ENCODE results near the gene NRCAM. TPM values are rescaled to one million over a fixed set of nuclear protein-coding genes. Genes with fewer than 3 reads are reported as not detected.

The NRCAM gene
- total RNA-seq, 2 donors from 2014 or later, result 17.9 to 28.2 TPM

GRCh38 chr7:108329514-108329913 is 126.7 kb downstream of the NRCAM start:
- Histone ChIP-seq H3K27me3 (ENCODE audit: control insufficient read depth, insufficient read depth, low read length, poor library complexity, severe bottlenecking) (no peaks in the 10 kb centered on the region), H3K9ac (ENCODE audit: extremely low read depth, low read length, poor library complexity, severe bottlenecking) (no peak overlapping the region), H3K9me3 (ENCODE audit: control insufficient read depth, low read length) (no peaks in the 10 kb centered on the region), H3K4me1 (ENCODE audit: control insufficient read depth, insufficient read depth, low read length) (peaks cover 24% of the 10 kb centered on the region), H3K4me3 (ENCODE audit: low read length) (no peak overlapping the region), H3K27ac (ENCODE audit: low read depth, low read length) (no peak overlapping the region), H3K36me3 (ENCODE audit: control insufficient read depth, insufficient read depth, low read length) (no peaks in the 10 kb centered on the region)
- no peak for DNase-seq
- 65 to 67% methylated on average over 1 to 2 of the region's 2 CpGs for WGBS, 2 experiments (ENCODE audit: insufficient coverage in 1 of 2, insufficient read length in 1 of 2)
- no peaks in the 10 kb centered on the region for H3K36me3 Mint-ChIP-seq (ENCODE audit: low read depth)
- H3K27ac Mint-ChIP-seq, result no peak overlapping the region
- no peaks in the 10 kb centered on the region for H3K27me3 Mint-ChIP-seq (ENCODE audit: insufficient read depth)
- TF ChIP-seq CTCF (conservative IDR thresholded peaks at IDR 0.05), result no peak
- H3K9me3 Mint-ChIP-seq, result no peaks in the 10 kb centered on the region
- peaks cover 50% of the 10 kb centered on the region for H3K4me1 Mint-ChIP-seq
- no peak overlapping the region for H3K4me3 Mint-ChIP-seq

DNA sequence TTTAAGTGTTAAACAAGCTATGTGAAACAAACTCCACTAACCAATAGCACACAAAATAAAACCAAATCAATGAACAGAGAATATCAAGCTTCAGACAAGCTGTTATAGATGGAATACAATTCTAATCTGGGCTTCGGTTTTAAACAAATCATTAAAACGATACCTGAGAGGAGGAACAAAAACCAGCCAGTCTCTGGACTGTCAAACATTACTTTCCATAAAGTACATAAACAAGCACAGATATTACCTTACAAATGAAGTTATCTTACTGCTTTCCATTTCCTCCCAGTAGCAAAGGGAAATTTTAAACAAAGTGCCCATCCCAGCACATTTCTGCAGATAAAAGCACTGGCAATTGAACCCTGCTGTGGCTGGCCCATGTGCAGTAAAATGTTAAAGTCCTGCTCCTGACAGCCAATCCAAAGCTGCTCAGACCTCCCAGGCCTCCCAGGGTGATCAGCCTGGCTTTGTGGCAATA is 128.0 kb downstream of the NRCAM start:
- Mint-ChIP-seq H3K36me3 (ENCODE audit: low read depth) (no peaks in the 10 kb centered on the region), H3K4me3 (no peak overlapping the region), H3K27ac (no peak overlapping the region), H3K27me3 (ENCODE audit: insufficient read depth) (no peaks in the 10 kb centered on the region), H3K4me1 (peaks cover 59% of the 10 kb centered on the region), H3K9me3 (no peaks in the 10 kb centered on the region)
- no peak for TF ChIP-seq CTCF (conservative IDR thresholded peaks at IDR 0.05)
- H3K4me1 ChIP-seq (ENCODE audit: control insufficient read depth, insufficient read depth, low read length), result peaks cover 28% of the 10 kb centered on the region
- no peak overlapping the region for H3K9ac ChIP-seq (ENCODE audit: extremely low read depth, low read length, poor library complexity, severe bottlenecking)
- H3K36me3 ChIP-seq (ENCODE audit: control insufficient read depth, insufficient read depth, low read length), result no peaks in the 10 kb centered on the region
- peak; percentile 72 for DNase-seq
- H3K9me3 ChIP-seq (ENCODE audit: control insufficient read depth, low read length), result no peaks in the 10 kb centered on the region
- H3K4me3 ChIP-seq (ENCODE audit: low read length), result peak overlapping the region; percentile 43
- H3K27me3 ChIP-seq (ENCODE audit: control insufficient read depth, insufficient read depth, low read length, poor library complexity, severe bottlenecking), result no peaks in the 10 kb centered on the region
- peak overlapping the region; percentile 45 for H3K27ac ChIP-seq (ENCODE audit: low read depth, low read length)
- 53 to 85% methylated on average over 2 of the region's 2 CpGs for WGBS, 2 experiments (ENCODE audit: insufficient coverage in 1 of 2, insufficient read length in 1 of 2)

GRCh38 chr7:108327353-108327752 is 128.9 kb downstream of the NRCAM start:
- Mint-ChIP-seq H3K4me3 (no peak overlapping the region), H3K36me3 (ENCODE audit: low read depth) (no peaks in the 10 kb centered on the region), H3K4me1 (peaks cover 63% of the 10 kb centered on the region), H3K9me3 (no peaks in the 10 kb centered on the region), H3K27me3 (ENCODE audit: insufficient read depth) (no peaks in the 10 kb centered on the region), H3K27ac (no peak overlapping the region)
- no peak for DNase-seq
- Histone ChIP-seq H3K4me3 (ENCODE audit: low read length) (no peak overlapping the region), H3K36me3 (ENCODE audit: control insufficient read depth, insufficient read depth, low read length) (no peaks in the 10 kb centered on the region), H3K27ac (ENCODE audit: low read depth, low read length) (no peak overlapping the region), H3K27me3 (ENCODE audit: control insufficient read depth, insufficient read depth, low read length, poor library complexity, severe bottlenecking) (no peaks in the 10 kb centered on the region), H3K9ac (ENCODE audit: extremely low read depth, low read length, poor library complexity, severe bottlenecking) (no peak overlapping the region), H3K4me1 (ENCODE audit: control insufficient read depth, insufficient read depth, low read length) (peaks cover 28% of the 10 kb centered on the region), H3K9me3 (ENCODE audit: control insufficient read depth, low read length) (no peaks in the 10 kb centered on the region)
- no peak for TF ChIP-seq CTCF (conservative IDR thresholded peaks at IDR 0.05)
